ENCODE measurements around the gene ACLY. TPM values are rescaled to one million over a fixed set of nuclear protein-coding genes. Genes with fewer than 3 reads are reported as not detected.

The ACLY gene
- total and polyA plus RNA-seq, 2 of the 13 experiments (the other 11 are each of a cell fraction or from before 2014, with no cell fraction given), result 111 to 218 TPM

DNA sequence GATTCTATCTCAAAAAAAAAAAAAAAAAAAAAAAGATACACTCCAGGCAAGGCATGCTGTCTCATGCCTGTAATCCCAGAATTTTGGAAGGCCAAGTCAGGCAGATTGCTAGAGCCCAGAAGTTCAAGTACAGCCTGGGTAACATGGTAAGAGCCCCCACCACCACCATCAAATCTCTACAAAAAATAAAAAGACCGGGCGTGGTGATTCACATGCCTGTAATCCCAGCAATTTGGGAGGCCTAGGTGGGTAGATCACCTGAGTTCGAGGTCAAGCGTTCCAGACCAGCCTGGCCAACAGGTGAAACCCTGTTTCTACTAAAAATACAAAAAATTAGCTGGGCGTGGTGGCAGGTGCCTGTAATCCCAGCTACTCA lies 1.8 kb upstream of the ACLY start:
- Histone ChIP-seq H3K9ac (ENCODE audit: insufficient read depth, low read depth, low read length) (no peak overlapping the region), H3K79me2 (ENCODE audit: insufficient read depth, low read length) (peaks cover 29% of the 10 kb centered on the region), H3K4me2 (ENCODE audit: low read depth, low read length) (no peak overlapping the region), H3K27ac (ENCODE audit: extremely low read length, insufficient read depth, low read length) (no peak overlapping the region), H3K36me3 (replicated peaks in 1 of 2; ENCODE audit: control insufficient read depth in 1 of 2, insufficient read depth in 2 of 2, low read length in 2 of 2) (no peaks in the 10 kb centered on the region), H3K4me1 (ENCODE audit: insufficient read depth, low read length) (peaks cover 51% of the 10 kb centered on the region), H4K20me1 (ENCODE audit: insufficient read depth, low read length) (peaks cover 15% of the 10 kb centered on the region), H3K4me3 (replicated peaks in 1 of 3; ENCODE audit: insufficient read depth in 1 of 3, low read depth in 2 of 3, low read length in 3 of 3) (no peak overlapping the region), H2AFZ (ENCODE audit: low read length) (no peak overlapping the region), H3K9me3 (ENCODE audit: low read length) (no peaks in the 10 kb centered on the region), H3K27me3 (ENCODE audit: control insufficient read depth in 1 of 2, insufficient read depth in 2 of 2, low read length in 2 of 2) (no peaks in the 10 kb centered on the region; a peak in 1 of 5 replicates)
- no TSS peak for BruUV-seq (replicated peaks)
- in situ Hi-C loops (cut with HindIII; ENCODE audit: extremely low pct_ligation_motif_present, low pct_unique_long_range_greater_than_20kb), result no loop called here
- ChIA-PET POLR2A (interaction anchor here (0.7 to 4.3 kb wide), 3 partner anchors 12 to 109 kb away, joined by 4 to 57 read pairs (median 15); partner anchors contain the start of genes FKBP10 and P3H4), CTCF (ENCODE audit: low intra/inter-chr PET ratio, low total read pairs) (no interaction called here)
- FAIRE-seq, result no peak
- WGBS (ENCODE audit: low lambda C conversion rate), result 89% methylated on average over 5 of the region's 5 CpGs
- no peak for DNase-seq (ENCODE audit: low spot score)
- ATAC-seq, result no peak
- TF ChIP-seq POGZ (CRISPR knock-in tag; IDR thresholded peaks at IDR 0.05) (no peak), ZNF605 (CRISPR knock-in tag; IDR thresholded peaks at IDR 0.05) (peak; percentile 35; the same call in 1 of the 2 replicates), ZNF616 (CRISPR knock-in tag; IDR thresholded peaks at IDR 0.05; ENCODE audit: low read depth) (no peak)
- intact Hi-C loops (cut with micrococcal nuclease; ENCODE audit: unreplicated experiment), result no loop called here

DNA sequence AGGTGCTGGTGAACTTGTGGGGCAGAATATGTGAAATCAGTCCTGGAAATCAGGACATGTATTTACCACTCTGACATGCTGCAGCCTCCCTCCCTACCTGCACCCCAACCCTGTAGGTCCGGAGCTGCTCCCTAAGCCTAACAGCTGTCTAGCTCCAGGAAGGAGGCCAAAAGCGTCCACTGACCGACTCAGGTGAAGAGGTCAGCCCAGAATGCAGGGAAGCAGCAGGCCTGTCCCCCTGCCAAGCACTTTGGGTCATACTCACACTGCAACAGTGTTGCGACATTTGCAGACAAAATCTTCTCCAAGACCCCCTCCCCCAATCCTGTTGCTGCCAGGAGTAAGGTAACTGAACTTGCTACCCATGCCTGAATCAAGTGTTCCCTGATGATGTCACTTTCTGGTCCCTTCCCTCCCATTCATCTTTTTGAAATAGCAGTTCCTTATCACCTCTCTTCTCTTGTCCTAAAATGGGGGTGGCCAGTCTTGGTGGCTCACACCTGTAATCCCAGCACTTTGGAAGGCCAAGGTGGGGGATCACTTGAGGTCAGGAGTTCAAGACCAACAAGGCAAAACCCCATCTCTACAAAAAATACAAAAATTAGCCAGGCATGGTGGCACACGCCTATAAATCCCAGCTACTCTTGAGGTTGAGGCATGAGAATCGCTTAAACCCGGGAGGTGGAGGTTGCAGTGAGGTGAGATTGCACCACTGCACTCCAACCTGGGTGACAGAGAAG lies 1.3 kb upstream of the ACLY start:
- CTCF ChIA-PET (ENCODE audit: low intra/inter-chr PET ratio, low total read pairs), result interaction anchor here (0.8 kb wide), 1 partner anchor 39 kb away, joined by 3 read pairs; no protein-coding TSS in a partner anchor
- WGBS (ENCODE audit: low lambda C conversion rate), result 12% methylated on average over 6 of the region's 7 CpGs
- peak overlapping the region; percentile 79 for H3K9ac ChIP-seq (ENCODE audit: insufficient read depth, low read depth, low read length)
- TF ChIP-seq FOXO1 (CRISPR knock-in tag; IDR thresholded peaks at IDR 0.05) (peak; percentile 36; the same call in 1 of the 2 replicates), ZNF317 (CRISPR knock-in tag; IDR thresholded peaks at IDR 0.05) (no peak), NFIB (CRISPR knock-in tag; IDR thresholded peaks at IDR 0.05; ENCODE audit: borderline replicate concordance) (no peak), ZNF724P (CRISPR knock-in tag; IDR thresholded peaks at IDR 0.05; ENCODE audit: borderline replicate concordance) (no peak), CAMTA2 (CRISPR knock-in tag; IDR thresholded peaks at IDR 0.05; ENCODE audit: borderline replicate concordance) (0 out of 2 replicates have a peak, but pooled peaks have one; percentile 6), ZNF652 (CRISPR knock-in tag; IDR thresholded peaks at IDR 0.05; ENCODE audit: borderline replicate concordance, low read depth) (no peak), ZNF564 (CRISPR knock-in tag; IDR thresholded peaks at IDR 0.05) (no peak), ZNF512 (CRISPR knock-in tag; IDR thresholded peaks at IDR 0.05) (peak; percentile 28; the same call in 1 of the 2 replicates), ZNF275 (CRISPR knock-in tag; IDR thresholded peaks at IDR 0.05; ENCODE audit: borderline replicate concordance) (no peak)

More for the DNA sequence above, 1.3 kb upstream of the ACLY start:
- BruUV-seq (replicated peaks), result no TSS peak
- peak; percentile 3 for ATAC-seq
- Histone ChIP-seq H4K20me1 (ENCODE audit: insufficient read depth, low read length) (peaks cover 21% of the 10 kb centered on the region), H3K27me3 (ENCODE audit: control insufficient read depth in 1 of 2, insufficient read depth in 2 of 2, low read length in 2 of 2) (no peaks in the 10 kb centered on the region; a peak in 1 of 5 replicates), H3K9me3 (ENCODE audit: low read length) (no peaks in the 10 kb centered on the region), H3K4me3 (replicated peaks in 1 of 3; ENCODE audit: insufficient read depth in 1 of 3, low read depth in 2 of 3, low read length in 3 of 3) (peak overlapping the region; percentile 67 to 98 (median 96)), H3K4me1 (ENCODE audit: insufficient read depth, low read length) (peaks cover 57% of the 10 kb centered on the region), H3K79me2 (ENCODE audit: insufficient read depth, low read length) (peaks cover 34% of the 10 kb centered on the region), H2AFZ (ENCODE audit: low read length) (peak overlapping the region; percentile 45), H3K36me3 (replicated peaks in 1 of 2; ENCODE audit: control insufficient read depth in 1 of 2, insufficient read depth in 2 of 2, low read length in 2 of 2) (no peaks in the 10 kb centered on the region), H3K4me2 (ENCODE audit: low read depth, low read length) (peak overlapping the region; percentile 98), H3K27ac (ENCODE audit: extremely low read length, insufficient read depth, low read length) (peak overlapping the region; percentile 81)
- in situ Hi-C loops (cut with HindIII; ENCODE audit: extremely low pct_ligation_motif_present, low pct_unique_long_range_greater_than_20kb) (no loop called here), intact Hi-C loops (cut with micrococcal nuclease; ENCODE audit: unreplicated experiment) (loop anchor here (5.0 kb wide), 1 partner anchor 37 kb away; no protein-coding TSS in a partner anchor)
- no peak for FAIRE-seq
- DNase-seq (ENCODE audit: low spot score), result no peak
- POLR2A ChIA-PET, result interaction anchor here (0.6 to 4.3 kb wide), 8 partner anchors 10 to 231 kb away, joined by 3 to 72 read pairs (median 22); partner anchors contain the start of genes CNP, EIF1, FKBP10 and KLHL11

All from HepG2 (cell line).